NOMO-1 treated with dmso at 0.1 percent for 144 hours (cell line): ENCODE measurements around the gene KIF26B.

Source experiments
- DNase-seq: peaks from one replicate; lab custom pipeline; 2025; ENCODE audit not compliant: unreplicated experiment; lab: John Stamatoyannopoulos, UW

The KIF26B gene

GRCh38 chr1:245234217-245235081, 79.7 kb downstream of the KIF26B start:
- no peak for DNase-seq

DNA sequence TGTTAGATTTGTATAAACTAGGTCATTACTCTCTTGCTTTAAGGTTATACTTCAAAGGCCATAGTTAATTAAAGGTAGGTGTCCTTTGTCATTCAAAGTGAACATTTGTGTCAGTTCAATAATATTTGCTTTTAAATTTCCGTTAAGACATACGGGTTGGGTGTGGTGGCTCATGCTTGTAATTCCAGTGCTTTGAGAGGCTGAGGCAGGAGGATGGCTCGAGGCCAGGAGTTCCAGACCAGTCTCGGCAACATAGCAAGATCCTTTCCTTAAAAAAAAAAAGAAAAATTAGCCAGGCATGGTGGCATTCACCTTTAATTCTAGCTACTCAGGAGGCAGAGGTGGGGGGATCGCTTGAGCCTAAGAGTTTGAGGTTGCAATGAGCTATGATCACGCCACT, 80.4 kb downstream of the KIF26B start:
- DNase-seq: no peak

DNA sequence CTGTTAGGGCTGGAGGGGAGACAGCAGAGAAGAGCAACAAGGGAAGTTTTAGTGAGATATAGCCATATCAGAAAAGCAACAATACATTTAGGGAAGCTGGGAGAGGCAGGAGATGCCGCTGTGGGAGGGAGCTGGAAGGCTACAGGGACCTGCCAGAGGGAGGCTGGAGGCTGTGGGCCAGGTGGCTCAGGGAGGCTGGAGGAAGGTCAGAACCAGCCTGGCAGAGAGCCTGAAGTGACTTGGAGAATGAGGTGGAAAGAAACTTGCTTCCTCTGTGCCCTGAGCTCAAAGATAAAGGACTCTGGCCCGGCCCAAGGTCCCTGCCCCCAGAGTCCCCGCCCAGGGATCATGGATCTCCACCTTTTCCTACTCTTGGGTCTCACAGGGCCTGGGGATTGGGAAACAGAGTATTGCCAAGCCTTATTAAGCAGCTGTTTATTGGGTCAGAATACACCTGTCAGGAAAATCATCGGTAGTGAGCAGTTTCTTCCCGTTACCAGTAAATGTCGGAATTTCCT, 85.9 kb downstream of the KIF26B start:
- DNase-seq: no peak

DNA sequence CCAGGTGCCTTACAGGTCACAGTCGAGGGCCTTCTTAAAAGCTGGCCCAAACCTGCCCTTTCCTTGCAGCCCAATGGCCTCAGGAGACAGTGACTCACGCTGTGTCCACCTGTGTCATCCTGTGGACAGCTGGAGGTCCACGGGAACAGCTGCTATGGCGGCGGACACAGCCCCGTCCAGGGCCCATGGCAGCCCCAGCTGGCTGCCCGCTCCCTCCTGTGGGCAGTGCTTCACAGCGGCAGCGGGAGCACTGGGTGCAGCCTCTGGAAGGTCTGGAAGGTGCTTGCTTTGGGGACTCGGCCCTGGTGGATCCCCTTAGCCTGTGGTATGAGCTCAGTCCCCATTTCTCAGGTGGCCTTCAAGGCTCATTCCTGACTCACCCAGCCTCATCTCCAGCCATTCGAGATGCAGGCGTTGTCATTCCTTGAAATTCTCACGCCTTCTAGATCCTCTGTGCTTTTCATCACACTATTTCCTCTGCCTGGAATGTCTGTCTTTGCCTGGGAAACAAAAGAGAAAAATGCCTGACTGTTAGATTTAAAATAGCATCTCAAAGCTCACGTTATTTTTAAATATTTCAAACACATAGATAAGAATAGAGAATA, 86.8 kb downstream of the KIF26B start:
- no peak for DNase-seq

- no peak for DNase-seq
These were observed 88.2 kb downstream of the KIF26B start for GRCh38 chr1:245242989-245243388.

- no peak for DNase-seq
These were observed 90.4 kb downstream of the KIF26B start for GRCh38 chr1:245245021-245245667.

DNA sequence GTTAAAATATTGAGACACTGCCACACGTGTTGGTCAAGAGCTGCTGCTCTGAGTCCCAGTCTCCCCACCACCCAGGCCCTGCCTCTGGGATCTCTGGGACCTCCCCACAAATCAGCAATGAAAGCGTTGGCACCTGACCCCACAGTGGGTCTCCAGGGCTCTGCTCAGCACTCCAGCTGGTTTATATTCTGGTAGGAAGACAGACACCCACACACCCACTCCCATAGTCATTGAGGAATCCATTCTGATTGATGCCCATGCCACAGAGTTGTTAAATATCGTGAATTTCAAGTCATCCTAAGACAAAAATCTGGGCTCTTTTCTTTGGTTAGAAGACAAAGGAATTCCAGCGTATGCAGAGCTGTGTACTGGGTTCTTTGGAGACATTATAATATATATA, 91.6 kb downstream of the KIF26B start:
- no peak for DNase-seq

DNA sequence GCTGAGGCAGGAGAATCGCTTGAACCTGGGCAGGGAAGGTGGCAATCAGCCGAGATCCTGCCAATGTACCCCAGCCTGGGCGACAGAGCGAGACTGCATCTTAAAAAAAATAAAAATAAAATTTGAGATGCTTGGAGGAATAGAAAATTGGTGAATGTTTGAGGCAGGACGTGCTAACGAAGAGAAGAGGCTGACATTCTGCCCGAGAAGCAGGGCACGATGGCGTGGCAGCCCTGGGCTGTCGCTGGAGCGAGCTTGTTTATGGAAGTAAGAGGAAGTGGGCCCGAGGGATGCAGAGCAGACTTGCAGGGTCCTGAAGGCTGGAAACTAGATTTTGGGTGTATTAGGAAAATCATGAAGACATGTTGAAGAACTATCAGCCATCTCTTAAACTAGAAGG, 92.6 kb downstream of the KIF26B start:
- DNase-seq: no peak

GRCh38 chr1:245247801-245248200, 93.0 kb downstream of the KIF26B start:
- no peak for DNase-seq

DNA sequence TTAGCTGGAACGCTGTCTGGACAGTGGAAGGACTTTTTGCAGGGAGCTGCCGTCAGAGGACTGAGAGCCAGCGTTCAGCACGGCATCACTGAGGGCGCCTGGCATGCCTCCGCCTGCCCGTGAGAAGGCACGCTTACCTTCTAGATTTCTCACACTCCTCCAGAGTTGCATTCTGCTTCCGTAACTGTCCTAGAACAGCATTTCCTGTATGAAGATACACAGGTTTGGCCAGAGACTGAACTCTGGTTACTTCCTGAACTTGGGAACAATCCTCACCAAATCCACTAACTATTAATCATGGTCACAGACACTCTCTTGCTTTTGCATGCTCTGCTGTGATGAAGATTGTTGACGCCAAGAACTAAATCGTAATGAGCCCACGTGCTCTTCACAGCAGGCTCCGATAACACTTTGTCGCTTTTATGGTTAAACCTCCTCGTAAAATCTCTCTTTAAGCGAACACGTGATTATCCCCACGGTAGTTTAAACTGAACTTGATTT, 93.5 kb downstream of the KIF26B start:
- no peak for DNase-seq

- DNase-seq: peak; percentile 44
These were observed 101.0 kb downstream of the KIF26B start for GRCh38 chr1:245255783-245256182.

- no peak for DNase-seq
These were observed 101.7 kb downstream of the KIF26B start for GRCh38 chr1:245256528-245256927.

GRCh38 chr1:245258271-245258920, 103.6 kb downstream of the KIF26B start:
- DNase-seq: peak; percentile 53

- DNase-seq: no peak
These were observed 105.5 kb downstream of the KIF26B start for GRCh38 chr1:245260110-245260882.

DNA sequence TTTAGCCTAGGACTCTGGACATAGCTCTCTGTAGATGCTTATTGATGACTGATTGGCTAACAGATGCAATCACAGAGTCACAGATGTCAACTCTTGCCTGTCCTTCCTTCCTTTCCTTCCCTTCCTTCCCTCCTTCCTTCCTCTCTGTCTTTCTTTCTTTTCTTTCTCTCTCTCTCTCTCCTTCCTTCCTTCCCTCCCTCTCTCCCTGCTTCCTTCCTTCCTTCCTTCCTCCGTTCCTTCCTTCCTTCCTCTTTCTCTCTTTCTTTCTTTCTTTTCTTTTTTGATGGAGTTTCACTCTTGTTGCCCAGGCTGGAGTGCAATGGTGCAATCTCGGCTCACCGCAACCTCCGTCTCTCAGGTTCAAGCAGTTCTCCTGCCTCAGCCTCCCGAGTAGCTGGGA, 106.1 kb downstream of the KIF26B start:
- DNase-seq: no peak

GRCh38 chr1:245261786-245262185, 107.0 kb downstream of the KIF26B start:
- no peak for DNase-seq

DNA sequence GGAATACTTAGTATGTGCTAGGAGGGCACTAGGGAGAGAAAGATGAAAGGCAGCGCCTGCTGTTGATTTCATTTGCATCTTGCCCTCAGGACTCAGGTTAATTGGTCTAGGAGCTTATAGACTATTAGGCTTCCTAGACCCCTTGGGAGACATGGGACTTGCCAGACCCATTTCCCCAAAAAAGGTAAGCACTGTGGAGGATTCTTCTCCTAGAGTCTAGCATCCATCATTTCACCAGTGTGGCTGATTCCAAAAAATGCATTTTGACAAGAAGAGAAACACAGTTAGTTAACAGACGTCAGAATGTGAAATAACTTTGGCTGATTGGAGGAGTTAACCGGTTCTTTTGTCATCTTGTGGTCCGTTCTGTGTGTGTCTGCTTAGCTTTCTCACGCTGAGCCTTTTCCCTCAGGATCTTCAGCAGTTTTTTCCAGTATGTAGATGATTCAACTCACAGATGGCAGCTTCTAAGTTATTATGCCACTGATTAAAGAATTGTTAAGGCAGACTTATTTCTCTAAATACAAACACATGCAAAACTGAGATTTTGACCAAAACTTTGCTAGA, 108.8 kb downstream of the KIF26B start:
- DNase-seq: no peak

- DNase-seq: no peak
These were observed 109.4 kb downstream of the KIF26B start for GRCh38 chr1:245264226-245264625.

GRCh38 chr1:245266105-245266504, 111.3 kb downstream of the KIF26B start:
- no peak for DNase-seq

DNA sequence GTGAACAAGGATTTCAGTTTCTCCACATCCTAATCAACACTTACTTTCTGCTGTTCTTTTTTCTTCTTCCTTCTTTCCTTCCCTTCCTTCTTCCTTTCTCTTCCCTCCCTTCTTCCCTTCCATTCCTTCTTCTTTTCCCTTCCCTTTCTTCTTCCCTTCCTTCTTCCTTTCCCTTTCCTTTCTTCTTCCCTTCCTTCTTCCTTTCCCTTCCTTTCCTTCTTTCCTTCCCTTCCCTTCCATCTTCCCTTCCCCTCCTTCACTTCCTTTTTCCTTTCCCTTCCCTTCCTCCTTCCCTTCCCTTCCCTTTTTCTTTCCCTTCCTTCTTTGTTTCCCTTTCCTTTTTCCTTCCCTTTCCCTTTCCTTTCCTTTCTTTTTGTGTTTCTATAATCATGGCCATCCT, 115.3 kb downstream of the KIF26B start:
- DNase-seq: no peak
